HG02852 (cell line): ENCODE results near the gene NR6A1.
"Not testable (repeated sequence)": the region's sequence is repeated elsewhere in the genome, so short reads cannot be mapped to it uniquely, and the experiment has no call there.

ENCODE experiments used
- ATAC-seq: cut with Tn5 transposase; IDR thresholded peaks from one replicate; pipeline ENCODE4 v1.9.1; 2021; ENCODE audit warnings: mild to moderate bottlenecking, moderate library complexity; ENCODE audit not compliant: unreplicated experiment

Gene NR6A1

DNA sequence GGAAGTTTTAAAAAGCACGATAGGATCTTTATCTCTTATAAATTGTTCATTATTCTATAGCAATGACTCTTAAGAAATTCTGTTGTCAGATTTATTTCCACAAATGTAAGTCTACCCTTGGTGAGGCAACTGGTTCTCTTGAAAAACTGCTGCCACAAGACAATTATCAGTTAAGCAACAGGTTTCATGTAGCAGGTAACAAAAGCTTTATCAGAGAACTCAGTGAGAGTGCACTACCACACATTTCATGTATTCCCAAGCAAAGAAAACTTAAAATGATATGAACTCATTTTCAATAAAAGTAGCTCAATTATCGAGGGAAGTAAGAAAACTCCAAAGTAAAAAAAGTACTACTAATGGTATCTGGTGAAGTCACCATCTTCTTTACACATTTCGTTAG, 9.4 kb downstream of the NR6A1 start:
- no peak for ATAC-seq

DNA sequence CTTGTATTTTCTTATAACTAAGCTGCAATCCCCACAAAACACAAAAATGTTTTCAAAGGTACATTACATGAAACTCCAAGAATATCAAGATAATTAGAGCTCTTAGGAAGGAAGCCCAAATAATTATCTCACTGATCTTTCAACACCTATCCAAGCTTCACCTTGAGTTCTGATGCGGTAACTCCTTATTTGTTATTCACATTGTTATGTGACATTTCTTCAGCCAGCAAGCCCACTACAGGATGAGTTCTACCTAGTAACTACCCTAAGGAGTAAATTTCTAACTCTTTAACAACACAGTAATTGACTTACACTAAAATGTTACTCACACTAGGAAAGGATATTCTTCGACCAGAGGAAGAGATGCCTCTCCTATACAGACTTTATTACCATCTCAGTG, 9.9 kb downstream of the NR6A1 start:
- no peak for ATAC-seq

DNA sequence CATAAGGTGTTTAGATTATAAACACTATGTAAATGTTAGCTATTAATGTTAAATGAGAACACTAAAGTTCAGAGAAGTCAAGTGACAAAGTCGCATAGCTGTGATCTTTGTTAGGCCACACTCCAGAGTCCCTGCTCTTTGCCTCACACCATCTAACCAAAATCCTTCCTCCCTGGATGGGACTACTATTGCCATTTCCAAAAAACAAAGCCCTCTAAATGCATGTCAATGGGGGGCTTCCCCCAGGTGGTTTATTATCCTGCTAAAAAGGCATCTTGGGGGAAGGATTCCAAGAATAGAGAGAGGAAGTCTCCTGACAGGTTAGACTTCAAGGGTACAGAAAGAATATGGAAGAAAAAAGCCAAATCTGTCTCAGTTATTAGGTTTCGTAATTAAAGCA, 10.4 kb downstream of the NR6A1 start:
- ATAC-seq: no peak

DNA sequence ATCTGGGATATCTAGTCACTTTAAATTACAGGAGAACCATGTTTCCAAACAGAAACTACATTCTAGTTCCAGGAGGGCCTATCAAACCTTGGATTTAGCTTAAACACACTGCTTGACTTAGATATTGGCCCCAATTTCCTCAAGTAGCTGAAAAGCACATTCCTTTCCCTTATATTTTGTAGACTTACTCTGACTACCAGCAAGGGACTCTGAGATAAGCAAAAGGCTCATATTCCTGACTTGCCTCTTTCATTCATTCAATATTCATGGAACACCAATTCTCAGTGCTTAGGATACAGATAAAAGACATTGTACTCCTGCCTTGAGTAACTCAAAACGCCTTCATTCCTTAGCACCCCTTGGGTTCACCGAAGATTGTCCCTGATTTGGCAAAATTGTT, 11.8 kb downstream of the NR6A1 start:
- ATAC-seq: no peak

DNA sequence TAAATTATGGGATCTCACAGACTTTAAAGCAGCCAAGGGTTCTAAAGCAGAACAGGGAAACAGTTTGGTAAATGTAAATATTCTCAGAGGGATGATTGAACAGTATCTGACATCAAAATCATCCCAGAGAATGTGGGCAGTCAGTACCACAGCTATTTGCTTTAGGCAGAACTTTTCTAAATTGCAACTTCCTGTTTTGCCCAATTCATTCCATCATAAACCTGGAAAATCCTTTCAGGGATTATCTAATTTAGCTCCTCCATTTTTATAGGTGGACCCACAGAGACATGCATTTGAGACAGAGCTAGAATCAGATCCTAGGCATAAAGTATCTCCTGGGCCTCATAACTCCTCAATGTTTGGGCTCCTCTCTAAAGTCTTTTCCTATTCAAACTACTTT, 12.4 kb downstream of the NR6A1 start:
- no peak for ATAC-seq

DNA sequence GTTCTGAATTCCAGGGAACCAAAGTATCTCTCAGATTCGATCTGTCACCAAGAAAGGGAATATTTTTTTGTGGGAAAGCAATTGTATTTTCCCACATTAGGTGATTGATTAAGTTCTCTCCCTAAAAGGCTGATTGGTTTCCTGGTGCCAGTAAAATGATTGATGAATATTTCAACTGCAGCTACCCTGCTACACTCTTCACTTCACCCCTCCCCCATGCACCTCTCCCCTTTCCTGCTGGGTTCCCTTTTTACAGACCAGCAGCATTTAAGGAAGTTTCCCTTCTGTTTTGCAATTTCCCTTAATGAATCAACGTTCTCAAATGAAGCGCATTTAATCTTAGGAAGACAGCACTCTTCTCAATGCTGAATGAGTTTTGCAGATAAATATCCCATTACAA, 13.1 kb downstream of the NR6A1 start:
- no peak for ATAC-seq

DNA sequence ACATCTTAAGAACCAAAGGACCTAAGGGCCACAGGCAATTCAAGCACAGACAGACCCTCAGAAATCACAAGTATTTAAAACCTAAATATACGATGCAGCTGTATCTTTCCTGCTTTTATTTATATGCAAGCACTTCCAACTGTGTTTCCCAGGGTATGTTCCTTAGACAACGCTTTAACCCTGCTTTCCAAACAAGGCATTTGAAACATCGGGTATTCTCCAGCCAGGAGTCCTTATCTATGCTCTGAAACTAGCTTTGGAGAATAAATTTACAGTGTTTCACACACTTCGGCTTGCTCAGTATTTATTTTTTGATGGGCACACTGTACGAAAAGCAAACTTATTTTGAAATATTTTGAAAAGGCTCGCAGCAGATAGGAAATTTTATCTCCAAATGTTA, 13.5 kb downstream of the NR6A1 start:
- no peak for ATAC-seq

DNA sequence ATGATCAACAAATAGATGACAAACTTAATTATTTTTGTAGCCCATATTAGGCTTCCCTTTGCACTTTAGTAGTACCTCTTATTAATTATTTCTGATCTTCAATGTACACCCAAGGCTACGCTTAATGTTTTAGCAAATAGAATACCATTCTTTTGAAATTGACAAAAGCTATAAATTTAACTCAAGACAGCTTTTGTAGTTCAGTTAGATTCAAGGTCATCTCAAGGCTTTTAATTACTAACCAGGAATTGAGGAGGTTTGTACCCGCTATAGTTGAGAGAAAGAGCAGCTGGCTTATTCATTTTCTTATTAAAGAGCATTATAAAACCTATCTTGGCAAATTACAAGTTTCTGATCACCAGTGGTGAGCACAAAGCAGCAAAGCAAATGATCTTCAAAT, 15.1 kb downstream of the NR6A1 start:
- no peak for ATAC-seq

DNA sequence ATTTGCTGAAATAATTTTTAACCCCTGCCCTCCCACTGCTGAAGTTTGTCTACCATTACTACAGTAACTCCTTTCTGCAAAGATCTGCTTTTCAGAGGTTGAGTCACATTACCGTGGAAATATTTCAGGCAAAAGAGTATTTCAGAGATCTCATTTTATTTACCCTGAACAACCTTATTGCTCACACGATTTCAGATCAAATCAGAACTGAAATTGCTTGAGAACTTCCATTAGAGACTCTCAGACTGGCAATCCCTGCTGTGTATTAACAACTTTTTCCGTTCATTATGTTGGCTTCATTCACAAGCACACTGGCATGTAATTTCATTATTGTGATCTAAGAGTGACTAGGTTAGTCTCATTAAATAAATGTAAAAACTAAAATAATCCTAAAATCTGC, 16.1 kb downstream of the NR6A1 start:
- ATAC-seq: no peak

DNA sequence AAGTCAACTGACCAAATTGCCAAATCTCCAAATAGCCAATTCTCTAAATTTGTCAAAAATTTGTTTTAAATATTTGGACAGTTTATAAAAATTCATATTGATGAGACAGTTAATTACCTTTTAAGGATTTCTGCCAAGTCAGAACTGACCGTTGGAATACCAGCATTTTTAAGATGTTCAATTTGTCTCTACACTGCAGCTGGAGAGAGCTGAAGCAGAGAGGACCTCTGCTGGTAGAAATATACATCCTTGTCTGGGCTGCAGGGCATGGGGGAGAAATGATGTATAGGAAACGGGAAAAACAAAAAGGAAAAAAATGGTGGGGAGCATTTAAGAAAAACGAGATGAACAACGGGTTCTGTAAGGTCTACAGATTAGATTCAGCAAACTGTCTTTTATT, 16.8 kb downstream of the NR6A1 start:
- no peak for ATAC-seq

DNA sequence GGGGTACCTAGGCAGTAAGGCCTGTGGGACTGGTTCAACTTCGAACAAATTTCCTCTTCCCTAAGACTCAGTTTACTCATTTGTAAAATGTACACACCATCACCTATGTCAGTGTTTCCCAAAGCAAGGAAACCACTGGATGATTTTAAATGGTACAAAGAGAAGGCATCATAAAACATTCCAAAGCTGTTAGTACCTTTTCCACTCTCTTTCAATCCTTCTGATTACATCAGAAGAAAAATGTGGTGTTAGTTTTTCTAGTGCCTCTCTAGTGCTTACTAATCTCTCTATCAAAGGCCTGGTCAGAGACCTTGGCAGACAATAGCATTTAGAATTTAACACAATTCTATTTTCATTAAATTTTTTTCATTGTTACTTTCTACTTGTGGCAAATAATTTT, 18.1 kb downstream of the NR6A1 start:
- no peak for ATAC-seq

DNA sequence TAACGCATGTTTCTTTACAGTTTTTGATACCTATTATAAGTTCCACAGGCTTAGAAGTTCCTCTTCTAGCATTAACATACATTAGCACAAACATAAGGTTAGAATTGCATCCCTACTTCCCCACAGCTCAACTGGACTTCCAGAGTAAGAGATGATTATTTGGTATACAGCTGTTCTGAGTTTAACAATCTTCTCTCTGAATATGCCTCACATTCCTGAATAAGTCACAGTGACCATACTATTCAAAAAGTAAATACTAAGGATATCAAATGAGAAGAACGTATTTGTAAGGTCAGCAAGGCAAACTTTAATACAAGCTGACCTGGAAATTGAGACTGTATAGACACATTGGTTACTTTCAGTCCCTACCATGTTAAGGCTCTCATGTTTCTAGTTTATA, 21.3 kb downstream of the NR6A1 start:
- no peak for ATAC-seq

DNA sequence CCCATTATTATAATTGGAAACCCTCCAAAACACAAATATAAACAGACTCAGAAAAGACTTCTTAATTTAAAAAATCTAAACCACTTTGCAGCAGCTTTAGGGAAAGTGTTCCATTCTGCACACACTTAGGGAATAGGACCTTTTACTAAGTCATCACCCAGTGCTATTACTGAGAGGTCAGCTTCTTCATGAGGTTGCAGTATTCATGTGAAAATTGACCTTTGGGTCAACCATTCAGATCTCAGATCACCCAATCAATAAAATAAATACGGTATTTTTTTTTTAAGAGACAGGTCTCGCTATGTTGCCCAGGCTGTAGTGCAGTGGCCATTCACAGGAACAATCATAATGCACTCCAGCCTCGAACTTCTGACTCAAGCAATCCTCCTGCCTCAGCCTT, 21.8 kb downstream of the NR6A1 start:
- no peak for ATAC-seq

DNA sequence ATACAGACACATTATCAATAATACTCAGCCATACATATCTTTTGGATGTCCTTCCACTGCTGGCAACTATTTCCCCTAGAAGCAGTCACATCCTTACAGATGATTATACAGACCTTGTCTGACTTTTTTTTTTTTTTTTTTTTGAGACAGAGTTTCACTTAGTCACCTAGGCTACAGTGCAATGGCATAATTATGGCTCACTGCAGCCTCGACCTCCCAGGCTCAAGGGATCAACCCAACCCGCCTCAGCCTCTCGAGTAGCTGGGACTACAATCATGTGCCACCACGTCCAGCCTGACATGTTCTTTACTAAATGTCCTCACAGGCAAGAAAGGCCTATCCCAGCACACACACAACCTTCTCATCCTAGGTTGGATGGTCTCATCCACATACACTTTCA, 24.0 kb downstream of the NR6A1 start:
- no peak for ATAC-seq

DNA sequence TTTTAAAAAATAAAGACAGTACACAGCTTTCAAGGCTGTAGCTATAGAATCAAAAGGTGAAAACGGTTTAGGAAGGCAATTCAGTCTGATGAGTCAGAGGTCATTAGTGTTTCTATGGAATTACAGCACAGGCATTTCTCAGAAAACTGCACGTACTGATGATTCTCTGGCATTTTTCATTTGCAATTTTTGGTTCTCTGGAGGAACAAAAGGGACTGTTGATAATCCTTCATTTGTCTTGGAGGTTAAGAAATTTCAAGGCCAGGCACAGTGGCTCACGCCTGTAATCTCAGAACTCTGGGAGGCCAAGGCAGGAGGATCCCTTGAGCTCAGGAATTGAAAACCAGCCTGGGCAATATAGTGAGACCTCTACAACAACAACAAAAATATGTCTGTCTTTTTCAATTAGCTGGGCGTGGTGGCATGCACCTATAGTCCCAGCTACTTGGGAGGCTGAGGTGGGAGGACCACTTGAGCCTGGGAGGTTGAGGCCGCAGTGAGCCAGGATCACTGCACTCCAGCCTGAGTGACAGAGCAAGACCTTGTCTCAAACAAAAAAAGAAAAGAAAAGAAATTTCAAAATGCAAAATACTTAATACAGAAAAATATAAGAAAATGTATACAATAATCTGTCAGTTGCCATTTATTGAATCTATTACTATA, 27.3 kb downstream of the NR6A1 start:
- ATAC-seq: no peak

DNA sequence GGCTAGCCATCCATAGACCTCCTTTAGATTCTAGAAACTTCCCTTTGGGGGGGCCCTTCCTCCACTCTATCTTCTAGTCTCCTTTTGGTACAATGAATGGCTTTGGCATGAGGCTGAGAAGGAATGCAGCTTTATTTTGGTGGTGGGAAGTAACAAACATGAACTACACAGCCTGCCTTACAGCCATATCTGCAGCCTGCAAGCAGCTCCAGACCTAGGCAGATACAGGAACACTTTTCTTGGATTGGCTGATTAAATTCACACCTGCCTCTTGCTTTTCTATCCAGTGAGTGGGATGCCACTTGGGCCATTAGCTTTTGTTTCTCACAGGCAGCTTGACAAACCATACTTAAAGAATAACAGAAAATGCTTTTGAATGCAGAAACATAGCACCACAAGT, 28.2 kb downstream of the NR6A1 start:
- no peak for ATAC-seq

DNA sequence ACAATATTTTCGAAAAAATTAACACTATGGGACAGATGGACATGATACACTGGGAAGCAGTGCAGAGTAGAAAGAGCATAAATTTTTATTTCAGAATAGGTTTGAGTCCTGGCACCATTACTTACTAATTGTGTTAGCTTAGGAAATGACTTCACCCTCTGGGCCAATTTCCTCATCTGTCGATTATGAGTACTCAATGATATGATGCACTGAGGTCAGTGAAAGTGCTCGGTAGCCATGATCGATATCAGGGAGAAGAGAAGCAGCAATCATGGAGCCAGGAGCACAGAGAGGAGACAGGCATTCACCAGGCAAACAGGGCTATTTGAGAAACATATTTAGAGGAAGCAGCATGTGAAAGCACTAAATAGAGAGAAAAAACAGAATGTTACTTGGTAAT, 29.4 kb downstream of the NR6A1 start:
- ATAC-seq: no peak

DNA sequence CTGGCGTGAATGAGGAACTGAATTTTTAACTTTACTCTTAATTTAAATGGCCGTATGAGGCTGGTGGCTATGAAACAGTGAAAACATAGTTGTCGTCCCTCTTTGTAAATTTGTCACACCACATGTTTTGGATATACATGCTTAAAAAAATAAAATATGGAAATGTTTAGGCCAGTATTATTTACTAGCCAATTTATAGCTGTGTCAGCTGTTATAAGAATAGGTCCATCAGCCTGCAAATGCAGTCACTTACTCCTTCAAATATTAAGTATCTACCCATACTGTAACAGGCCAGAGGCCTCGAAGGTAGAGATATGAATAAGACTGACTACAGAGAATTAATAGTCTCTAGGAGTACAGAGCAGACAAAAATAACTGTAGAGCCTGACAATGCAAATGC, 30.0 kb downstream of the NR6A1 start:
- no peak for ATAC-seq

DNA sequence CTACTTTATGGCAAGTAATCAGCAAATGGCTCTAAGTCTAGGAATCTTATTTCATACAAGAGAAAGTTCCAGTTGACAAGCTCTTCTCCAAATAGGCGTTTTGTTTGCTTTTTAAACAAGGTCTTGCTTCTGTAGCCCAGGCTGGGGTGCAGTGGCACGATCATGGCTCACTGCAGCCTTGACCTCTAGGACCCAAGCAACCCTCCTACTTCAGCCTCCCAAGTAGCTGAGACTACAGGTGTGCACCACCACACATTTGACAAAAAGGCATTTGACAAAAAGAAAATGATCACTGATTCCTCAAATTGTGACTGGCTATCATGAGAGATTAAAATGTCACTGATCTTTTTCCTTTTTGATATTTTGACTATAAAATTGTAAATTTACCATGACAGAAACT, 31.8 kb downstream of the NR6A1 start:
- no peak for ATAC-seq

DNA sequence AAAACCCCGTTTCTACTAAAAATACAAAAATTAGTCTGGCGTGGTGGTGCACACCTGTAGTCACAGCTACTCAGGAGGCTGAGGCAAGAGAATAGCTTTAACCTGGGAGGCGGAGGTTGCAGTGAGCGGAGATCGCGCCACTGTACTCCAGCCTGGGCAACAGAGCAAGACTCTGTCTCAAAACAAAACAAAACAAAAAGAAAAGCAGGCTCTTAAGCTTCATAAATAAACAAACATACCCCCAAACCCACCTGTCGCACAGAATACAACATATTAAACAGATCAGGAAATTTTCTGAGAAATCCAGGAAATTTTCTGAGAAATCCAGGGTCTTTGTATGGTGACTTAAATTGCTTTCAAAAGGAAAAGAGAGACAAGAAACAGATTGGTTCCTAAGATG, 33.0 kb downstream of the NR6A1 start:
- not testable (repeated sequence) for ATAC-seq

DNA sequence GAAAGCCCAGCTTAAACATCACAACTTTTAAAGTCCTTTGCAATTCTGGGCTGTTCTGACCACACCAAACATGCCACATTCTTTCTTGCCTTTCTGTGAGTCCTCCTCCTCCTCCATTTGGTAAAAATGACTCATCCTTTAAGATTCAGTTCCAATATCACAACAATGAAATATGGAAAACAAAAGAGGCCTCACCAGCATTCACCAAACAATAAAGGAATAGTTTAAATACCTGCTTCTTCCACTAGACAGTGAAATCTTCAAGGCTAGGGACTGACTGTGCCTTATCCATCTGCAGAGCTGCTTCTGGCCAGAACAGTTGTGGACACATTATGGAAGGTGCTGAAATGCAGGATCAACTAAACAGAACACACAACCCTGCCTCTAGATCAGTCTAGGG, 36.0 kb downstream of the NR6A1 start:
- ATAC-seq: no peak

DNA sequence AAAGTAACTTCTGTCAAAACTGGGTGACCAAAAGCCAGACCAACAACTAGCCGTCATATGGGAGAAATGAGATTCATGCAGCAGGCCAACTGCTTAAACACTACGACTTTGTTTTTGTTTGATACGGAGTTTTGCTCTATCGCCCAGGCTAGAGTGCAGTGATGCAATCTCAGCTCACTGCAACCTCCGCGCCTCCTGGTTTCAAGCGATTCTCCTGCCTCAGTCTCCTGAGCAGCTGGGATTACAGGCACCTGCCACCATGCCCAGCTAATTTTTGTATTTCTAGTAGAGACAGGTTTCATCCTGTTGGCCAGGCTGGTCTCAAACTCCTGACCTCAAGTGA, 36.4 kb downstream of the NR6A1 start:
- ATAC-seq: not testable (repeated sequence)

DNA sequence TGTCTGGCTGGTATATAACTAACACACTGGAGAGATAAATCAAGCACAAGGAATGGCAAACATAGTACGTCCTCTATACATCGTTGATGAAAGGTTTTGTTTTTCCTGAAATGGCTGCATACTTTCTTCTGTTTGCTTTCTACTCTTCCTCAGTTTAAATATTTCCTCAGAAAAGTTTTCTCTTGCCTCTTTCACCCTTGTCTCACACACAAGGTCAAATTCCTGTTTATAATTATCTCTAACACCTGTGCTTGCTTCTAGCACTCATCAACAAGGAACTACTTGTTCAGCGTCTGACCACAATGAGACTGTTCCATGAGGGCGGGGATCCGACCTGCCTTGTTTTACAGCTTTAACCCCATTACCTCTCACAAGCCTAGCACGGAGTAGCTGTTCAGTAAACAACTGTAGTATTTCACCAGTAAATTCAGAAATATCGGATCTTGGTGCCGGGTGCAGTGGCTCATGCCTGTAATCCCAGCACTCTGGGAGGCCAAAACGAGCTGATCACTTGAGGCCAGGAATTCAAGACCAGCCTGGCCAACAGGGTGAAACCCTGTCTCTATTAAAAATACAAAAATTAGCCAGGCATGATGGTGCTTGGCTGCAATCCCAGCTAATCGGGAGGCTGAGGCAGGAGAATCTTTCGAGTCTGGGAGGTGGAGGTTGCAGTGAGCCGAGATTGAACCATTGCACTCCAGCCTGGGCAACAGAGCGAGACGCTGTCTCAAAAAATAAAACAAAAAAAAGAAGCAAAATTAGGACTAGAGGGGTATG, 37.0 kb downstream of the NR6A1 start:
- ATAC-seq: no peak
